8988T (cell line): ENCODE results near the gene ATP1A4.

Experiments
- DNase-seq: peaks from one replicate; pipeline ENCODE4 v3.0.0; 2011

Gene ATP1A4

GRCh38 chr1:160207771-160208556 is 56.6 kb downstream of the ATP1A4 start:
- no peak for DNase-seq

GRCh38 chr1:160208557-160209320 is 57.3 kb downstream of the ATP1A4 start:
- DNase-seq, result no peak

DNA sequence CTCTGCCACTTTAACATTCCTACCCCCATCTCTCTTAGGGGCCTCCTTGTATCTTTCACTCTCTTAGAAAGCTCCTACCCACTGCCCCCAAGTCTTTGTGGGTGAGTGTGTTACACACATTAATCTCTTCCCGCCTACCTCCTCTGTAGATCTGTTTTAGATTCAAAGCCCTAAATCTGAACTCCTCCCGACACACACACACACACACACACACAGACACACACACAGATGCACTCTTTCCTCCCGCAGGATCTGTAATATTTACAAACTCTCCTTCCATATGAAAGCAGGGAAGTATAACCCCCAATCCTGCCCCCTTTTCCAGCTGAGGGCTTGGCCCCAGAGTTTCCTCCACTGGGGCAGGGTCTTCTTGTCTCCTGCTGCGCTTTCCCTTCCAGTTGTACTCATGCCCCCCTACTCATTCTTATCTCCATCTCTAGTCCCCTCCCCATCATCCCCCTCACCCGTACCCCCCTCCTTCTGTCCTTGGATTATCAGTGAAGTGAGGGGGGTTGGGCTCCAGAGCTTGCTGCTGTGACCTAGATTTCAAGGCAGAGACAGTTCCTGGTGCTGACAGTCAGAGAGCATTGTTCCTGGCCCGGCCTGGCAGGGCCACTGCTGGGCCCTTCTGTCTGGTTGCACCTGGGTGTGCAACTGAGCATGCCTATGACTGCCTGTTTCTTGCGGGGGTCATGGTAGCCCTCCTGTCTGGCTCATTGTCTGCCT is 58.1 kb downstream of the ATP1A4 start:
- DNase-seq, result no peak

GRCh38 chr1:160210561-160210960 is 59.2 kb downstream of the ATP1A4 start:
- DNase-seq, result no peak

DNA sequence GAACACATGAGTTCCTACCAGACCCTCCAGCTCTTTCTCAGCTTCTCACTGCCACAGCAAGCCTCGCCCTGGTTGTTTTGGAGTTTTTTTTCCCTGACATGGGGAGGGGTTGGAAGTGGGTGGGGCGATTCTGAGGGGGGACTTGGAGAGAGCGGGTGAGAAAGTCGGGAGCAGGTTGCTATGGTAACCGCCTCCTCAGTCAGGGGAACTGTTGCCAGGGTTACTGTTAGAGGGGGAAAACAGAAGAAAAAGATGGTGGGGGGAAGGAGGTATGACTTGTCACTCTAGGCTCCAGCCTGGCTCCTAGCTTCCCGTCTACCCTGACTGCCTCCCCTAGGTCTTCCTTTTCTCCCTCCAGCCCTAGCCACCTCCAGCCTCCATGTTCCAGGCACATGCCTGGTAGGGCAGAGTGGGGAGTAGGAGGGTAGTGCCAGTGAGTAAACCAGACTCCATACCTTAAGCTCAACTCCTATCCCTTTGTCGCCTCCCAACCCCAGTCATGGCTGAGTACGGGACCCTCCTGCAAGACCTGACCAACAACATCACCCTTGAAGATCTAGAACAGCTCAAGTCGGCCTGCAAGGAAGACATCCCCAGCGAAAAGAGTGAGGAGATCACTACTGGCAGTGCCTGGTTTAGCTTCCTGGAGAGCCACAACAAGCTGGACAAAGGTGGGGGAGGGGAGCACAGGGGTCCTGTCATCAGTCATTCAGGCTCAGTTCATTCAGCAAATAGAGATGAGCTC is 59.8 kb downstream of the ATP1A4 start:
- no peak for DNase-seq

- no peak for DNase-seq
Measured at GRCh38 chr1:160214481-160215140, 63.2 kb downstream of the ATP1A4 start.

DNA sequence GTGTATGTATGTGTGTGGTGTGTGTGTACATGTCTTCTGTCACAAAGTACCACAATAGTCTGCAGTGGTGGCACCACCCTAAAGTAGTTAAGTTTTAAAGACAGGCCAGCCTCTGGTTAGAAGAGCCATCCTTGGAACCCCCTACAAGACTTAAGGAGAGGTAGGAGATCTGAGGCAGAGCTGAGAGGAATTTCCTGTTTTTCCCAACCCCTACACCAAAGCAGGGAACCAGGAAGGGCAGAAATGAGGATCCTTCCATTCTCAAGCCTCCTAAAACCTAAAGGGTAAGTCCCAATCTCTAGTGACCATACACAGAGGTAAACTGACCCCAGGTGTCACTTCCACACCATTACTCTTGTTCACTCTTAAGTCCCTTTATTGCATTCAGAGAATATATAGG is 64.9 kb downstream of the ATP1A4 start:
- no peak for DNase-seq

DNA sequence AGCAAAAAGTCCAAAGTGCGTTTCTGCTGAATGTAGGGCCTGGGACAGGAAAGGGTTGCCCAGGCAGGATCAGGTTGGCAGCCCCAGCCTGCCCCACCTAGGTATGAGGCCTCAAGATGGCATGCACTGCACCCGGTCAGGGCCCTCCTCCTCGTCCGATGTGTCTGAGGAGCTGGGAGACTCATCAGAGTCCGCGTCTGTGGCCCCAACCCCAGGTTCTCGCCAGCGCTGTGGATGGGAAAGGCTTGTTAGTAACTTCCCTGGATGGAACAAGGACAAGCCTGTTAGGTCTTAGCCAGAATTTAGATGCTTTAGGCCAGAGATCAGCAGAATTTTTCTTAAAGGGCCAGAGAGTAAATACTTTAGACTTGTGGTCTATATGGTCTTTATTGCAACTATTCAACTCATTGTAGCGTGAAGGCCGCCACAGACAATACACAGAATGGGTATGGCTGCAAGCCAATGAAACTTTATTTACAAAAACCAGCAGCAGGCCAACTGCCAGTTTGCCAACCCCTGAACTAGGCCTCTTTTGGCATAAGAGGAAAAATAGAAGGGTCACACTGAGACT is 66.2 kb downstream of the ATP1A4 start:
- DNase-seq, result no peak

DNA sequence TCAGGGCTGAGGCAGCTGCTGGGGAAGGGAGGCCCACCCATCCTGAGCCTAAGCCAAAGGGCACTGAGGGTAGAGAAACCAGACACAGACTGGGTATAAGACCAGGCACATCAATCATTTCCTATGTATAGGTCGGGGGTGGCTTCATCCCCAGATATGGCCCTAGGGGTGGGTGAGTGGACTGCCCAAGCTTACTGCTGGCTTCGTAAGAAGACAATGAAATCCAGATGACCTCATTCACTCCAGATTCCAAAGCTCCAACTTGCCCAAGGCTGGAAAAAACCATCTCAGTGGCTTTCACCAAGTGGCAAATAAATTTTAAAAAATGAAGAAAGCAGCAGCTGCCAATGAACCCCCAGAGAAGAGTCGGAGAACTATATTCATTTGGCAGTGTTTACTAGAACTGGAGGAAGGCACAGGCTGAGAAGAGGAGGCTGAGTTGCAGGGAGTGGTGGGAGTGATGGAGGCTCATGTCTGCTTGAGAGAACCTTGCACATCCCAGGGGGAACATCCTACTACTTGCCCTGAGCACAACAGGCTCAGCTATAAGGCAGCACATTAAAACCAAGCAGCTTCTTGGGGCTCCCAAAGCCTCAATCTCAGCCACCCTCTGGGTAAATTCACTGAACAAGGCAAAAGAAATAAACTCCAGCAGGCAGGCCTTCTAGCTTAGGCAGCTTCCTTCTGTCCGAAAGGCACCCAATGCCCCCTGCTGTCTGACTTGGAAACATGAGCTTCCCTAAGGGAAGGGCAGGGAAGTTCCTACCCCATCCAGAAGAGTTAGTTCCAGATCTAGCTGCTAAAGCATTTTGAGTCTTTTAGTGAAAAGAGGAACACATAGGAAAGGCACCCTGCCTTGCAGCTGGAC is 67.9 kb downstream of the ATP1A4 start:
- no peak for DNase-seq

DNA sequence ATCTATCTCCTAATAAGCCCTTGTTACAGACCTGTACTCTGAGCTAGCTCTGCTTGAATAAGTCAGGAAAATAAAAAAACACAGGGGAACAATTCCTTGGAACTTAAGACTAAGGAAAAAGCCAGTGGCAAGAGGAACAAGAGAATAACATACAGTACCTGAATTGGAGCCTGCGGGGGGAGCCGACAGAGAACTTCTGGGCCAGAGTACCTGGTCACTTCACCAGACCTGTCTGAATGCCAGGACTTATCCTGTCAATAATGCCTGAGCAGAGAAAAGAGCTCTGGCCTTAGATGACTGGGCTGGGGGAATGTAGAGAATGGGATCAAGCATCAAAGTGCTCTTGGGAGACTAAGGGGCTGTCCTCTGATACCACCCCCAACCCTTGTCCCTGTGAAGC is 68.9 kb downstream of the ATP1A4 start:
- no peak for DNase-seq

DNA sequence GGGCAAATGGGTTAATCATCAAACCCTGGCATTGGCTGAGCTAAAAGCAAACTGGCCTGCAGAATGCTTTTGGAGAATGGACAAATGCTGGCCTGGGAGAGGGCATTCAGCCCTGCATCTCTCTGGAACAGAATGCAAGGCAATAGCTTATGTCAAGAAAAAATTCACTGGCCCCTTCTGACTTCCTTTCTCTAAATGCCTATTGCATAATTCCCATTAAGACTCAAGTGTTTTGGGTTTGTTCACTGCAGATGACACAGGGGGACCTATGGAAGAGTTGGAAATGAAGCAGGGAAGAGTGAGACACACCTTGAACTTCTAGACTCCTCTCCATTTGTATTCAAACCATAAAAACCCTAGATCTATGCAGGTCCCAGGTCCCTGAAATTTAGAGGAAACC is 69.7 kb downstream of the ATP1A4 start:
- no peak for DNase-seq

DNA sequence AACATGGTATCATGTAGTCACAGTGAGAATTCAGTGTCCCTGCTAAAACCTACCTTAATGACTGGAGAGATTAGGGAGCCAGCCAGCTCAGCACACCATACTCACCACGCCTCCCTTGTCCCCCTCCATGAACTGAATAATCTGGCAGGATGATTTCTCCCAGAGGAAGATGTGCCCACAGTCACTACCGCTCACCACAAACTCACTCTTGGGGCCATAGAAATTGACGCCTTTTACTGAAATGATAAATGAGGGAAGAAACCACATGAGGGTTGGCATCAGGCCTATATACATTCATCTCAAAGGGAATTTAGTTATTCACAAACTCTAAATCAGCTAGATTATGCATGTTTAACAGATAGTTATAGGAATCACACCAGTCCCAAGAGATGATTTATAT is 71.1 kb downstream of the ATP1A4 start:
- DNase-seq, result no peak

- no peak for DNase-seq
Measured at GRCh38 chr1:160224606-160225005, 73.2 kb downstream of the ATP1A4 start.

DNA sequence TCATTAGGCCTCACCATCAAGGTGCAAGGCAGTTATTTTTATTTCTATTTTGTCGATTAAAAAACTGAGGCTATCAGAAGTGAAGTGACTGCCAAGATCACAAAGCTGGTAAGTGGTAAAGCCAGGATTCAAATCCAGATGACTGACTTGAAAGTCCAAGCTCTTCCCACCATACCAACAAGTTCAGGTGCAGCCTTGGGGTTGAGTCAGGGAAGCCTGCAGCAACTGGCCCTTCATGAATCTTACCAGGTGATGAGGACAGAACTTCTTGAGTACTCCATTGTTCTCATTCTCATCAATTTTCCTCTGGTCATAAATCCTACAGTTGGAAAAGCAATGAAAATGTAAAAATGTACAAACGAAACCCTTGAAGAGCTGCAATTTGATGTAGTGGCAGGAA is 73.9 kb downstream of the ATP1A4 start:
- DNase-seq, result no peak

- no peak for DNase-seq
Measured at GRCh38 chr1:160226623-160227022, 75.2 kb downstream of the ATP1A4 start.

DNA sequence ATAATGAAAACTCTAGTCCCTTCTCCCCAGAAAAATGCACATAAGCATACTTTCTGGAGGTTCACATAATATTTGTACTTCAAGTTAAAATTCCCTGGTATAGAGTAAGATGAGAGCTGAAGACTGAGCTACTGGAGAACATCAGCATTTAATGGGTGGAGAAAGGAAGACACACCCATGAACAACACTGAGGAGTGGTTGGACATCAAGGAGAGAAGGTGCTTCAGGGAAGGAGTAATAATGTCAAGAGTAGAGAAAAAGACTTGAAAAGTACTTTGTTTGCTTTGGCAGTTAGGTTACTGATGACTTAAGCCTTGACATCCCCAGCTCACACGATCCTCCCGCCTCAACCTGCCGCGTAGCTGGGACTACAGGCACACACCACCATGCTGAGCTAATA is 75.6 kb downstream of the ATP1A4 start:
- DNase-seq, result no peak

DNA sequence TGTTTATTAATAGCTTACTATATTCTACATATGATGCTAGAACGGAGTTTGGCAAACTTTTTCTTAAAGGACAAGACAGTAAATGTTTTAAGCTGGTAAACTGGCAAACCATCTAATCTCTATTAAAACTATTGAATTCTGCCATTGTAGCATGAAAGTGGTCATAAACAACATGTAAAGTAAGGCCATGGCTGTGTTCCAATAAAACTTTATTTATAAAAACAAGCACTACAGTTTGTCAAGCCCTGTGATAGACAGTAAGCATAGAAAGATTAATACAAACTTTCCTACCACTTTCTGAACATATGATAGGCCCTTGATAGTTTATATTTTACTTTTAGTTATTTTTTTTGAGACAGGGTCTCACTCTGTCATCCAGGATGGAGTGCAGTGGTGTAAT is 76.2 kb downstream of the ATP1A4 start:
- DNase-seq, result no peak

DNA sequence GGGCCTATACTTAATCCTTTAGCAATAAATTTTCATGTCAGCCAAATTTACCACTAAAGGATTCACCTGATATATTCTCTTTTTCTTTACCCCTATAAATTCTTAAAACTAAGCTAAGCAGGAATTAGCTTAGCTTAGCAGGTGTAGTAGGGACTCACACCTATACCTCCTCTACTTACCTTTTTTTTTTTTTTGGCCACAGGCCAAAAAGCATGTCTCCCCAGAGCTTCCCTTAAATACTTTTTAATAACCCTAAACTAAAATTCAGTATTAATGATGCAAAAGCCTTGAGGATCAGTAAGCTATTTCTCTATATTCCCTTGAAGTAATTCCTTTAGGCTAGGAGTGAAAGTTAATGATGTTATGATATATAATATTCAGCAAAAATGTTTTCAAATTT is 77.0 kb downstream of the ATP1A4 start:
- DNase-seq, result no peak

- no peak for DNase-seq
Measured at GRCh38 chr1:160232911-160233310, 81.5 kb downstream of the ATP1A4 start.
